ENCODE data around the gene FAM209B. TPM values are rescaled to one million over a fixed set of nuclear protein-coding genes. Genes with fewer than 3 reads are reported as not detected.
"Not testable (repeated sequence)": the region's sequence is repeated elsewhere in the genome, so short reads cannot be mapped to it uniquely, and the experiment has no call there.

Gene FAM209B
- total RNA-seq, 2 donors from 2014 or later = not detected

GRCh38 chr20:56518126-56518525 lies 14.9 kb upstream of the FAM209B start:
- TF ChIP-seq, protein P1, sequence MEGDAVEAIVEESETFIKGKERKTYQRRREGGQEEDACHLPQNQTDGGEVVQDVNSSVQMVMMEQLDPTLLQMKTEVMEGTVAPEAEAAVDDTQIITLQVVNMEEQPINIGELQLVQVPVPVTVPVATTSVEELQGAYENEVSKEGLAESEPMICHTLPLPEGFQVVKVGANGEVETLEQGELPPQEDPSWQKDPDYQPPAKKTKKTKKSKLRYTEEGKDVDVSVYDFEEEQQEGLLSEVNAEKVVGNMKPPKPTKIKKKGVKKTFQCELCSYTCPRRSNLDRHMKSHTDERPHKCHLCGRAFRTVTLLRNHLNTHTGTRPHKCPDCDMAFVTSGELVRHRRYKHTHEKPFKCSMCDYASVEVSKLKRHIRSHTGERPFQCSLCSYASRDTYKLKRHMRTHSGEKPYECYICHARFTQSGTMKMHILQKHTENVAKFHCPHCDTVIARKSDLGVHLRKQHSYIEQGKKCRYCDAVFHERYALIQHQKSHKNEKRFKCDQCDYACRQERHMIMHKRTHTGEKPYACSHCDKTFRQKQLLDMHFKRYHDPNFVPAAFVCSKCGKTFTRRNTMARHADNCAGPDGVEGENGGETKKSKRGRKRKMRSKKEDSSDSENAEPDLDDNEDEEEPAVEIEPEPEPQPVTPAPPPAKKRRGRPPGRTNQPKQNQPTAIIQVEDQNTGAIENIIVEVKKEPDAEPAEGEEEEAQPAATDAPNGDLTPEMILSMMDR (IDR thresholded peaks at IDR 0.05) = no peak
- TF ChIP-seq POLR2A (IDR thresholded peaks at IDR 0.05) = no peak
- DNase-seq (no peak), ATAC-seq (no peak)
- intact Hi-C loops (cut with DNase I) = no loop called here
- WGBS, 2 donors = 96% methylated on average over 14 of the region's 14 CpGs
- Histone ChIP-seq H3K36me3 (replicated peaks in 1 of 2; ENCODE audit: insufficient read depth in 1 of 2, low read depth in 2 of 2) (peaks cover 21% of the 10 kb centered on the region in 2 donors), H3K9me3 (peaks cover 0 to 24% (median 0%) of the 10 kb centered on the region in 3 donors), H3K4me1 (no peaks in the 10 kb centered on the region), H3K27me3 (no peaks in the 10 kb centered on the region), H3K27ac (no peak overlapping the region), H3K4me3 (no peak overlapping the region)

DNA sequence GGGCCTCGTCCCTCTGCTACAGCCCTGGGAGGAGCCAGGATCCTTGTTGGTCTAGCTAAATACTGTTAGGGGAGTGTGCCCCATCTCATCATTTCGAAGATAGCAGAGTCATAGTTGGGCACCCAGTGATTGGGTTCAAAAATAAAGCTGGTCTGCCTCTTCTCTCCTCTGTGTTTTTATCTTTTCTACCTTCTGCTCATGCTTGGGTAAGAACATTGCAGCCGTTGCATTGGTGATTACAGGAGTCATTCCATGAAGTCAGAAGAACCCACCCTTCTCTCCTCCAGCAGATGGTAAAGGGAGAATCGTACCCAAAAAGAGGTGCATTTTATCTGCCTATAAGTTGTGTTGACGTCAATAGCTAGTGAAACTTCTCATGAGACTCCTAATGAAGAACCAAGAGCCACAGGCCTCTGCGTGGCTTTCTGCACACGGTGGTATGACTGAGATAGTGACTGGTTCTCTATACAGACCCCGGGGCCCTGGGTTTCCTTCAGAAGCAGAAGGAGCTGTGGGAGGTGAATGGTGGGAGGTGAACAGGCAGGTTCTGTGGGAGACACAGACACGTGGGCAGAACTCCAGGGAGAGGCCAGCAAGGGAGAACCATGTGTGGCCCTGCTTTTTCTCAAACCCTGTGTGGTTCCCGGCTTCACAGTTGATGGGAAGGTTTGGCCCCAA lies 14.2 kb upstream of the FAM209B start:
- intact Hi-C loops (cut with DNase I) = no loop called here
- WGBS, 2 donors = 94 to 99% methylated on average over 7 to 10 of the region's 10 CpGs

GRCh38 chr20:56519551-56519950 lies 13.5 kb upstream of the FAM209B start:
- no peak overlapping the region for H3K27ac ChIP-seq
- DNase-seq = no peak
- H3K9me3 ChIP-seq = peaks cover 0 to 24% (median 0%) of the 10 kb centered on the region in 3 donors
- no peak for TF ChIP-seq POLR2A (IDR thresholded peaks at IDR 0.05)
- TF ChIP-seq, protein P1 (IDR thresholded peaks at IDR 0.05) = no peak
- intact Hi-C loops (cut with DNase I) = no loop called here
- H3K4me1 ChIP-seq = no peaks in the 10 kb centered on the region
- WGBS, 2 donors = 98% methylated on average over 10 of the region's 10 CpGs
- peaks cover 17 to 19% of the 10 kb centered on the region in 2 donors for H3K36me3 ChIP-seq (replicated peaks in 1 of 2; ENCODE audit: insufficient read depth in 1 of 2, low read depth in 2 of 2)
- no peaks in the 10 kb centered on the region for H3K27me3 ChIP-seq
- no peak overlapping the region for H3K4me3 ChIP-seq
- no peak for ATAC-seq

More for the DNA sequence above, 14.2 kb upstream of the FAM209B start:
- no peak overlapping the region for H3K27ac ChIP-seq
- TF ChIP-seq, protein P1 (IDR thresholded peaks at IDR 0.05) = no peak
- no peak for TF ChIP-seq POLR2A (IDR thresholded peaks at IDR 0.05)
- H3K36me3 ChIP-seq (replicated peaks in 1 of 2; ENCODE audit: insufficient read depth in 1 of 2, low read depth in 2 of 2) = peaks cover 18 to 20% of the 10 kb centered on the region in 2 donors
- DNase-seq (no peak), ATAC-seq (no peak)
- H3K4me1 ChIP-seq = no peaks in the 10 kb centered on the region
- peaks cover 0 to 24% (median 0%) of the 10 kb centered on the region in 3 donors for H3K9me3 ChIP-seq
- no peak overlapping the region for H3K4me3 ChIP-seq
- no peaks in the 10 kb centered on the region for H3K27me3 ChIP-seq

DNA sequence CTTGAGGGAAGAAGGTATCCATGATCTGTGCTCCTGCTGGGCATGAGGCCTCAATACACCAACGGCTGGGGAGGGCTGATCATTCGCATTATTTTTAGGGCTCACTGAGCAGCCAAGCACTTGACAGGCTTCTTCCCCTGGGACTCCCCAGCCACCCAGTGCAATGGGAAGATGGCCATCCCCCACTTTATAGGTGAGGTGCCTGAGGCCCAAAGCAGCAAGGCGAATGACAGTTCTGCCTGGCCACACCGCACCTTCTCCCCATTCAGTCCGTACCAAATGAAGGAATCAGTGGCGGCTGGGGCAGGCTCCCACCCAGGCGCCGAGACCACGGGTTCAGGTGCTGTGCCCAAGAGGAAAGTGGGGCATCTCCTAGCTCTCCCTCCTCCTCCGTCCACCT lies 12.9 kb upstream of the FAM209B start:
- DNase-seq = no peak
- Histone ChIP-seq H3K9me3 (peaks cover 0 to 24% (median 0%) of the 10 kb centered on the region in 3 donors), H3K4me3 (no peak overlapping the region), H3K4me1 (no peaks in the 10 kb centered on the region), H3K36me3 (replicated peaks in 1 of 2; ENCODE audit: insufficient read depth in 1 of 2, low read depth in 2 of 2) (peaks cover 17 to 19% of the 10 kb centered on the region in 2 donors), H3K27me3 (no peaks in the 10 kb centered on the region), H3K27ac (no peak overlapping the region)
- 97 to 100% methylated on average over 7 to 10 of the region's 10 CpGs for WGBS, 2 donors
- TF ChIP-seq, protein P1 (IDR thresholded peaks at IDR 0.05) = no peak
- TF ChIP-seq POLR2A (IDR thresholded peaks at IDR 0.05) = no peak
- intact Hi-C loops (cut with DNase I) = no loop called here
- no peak for ATAC-seq

DNA sequence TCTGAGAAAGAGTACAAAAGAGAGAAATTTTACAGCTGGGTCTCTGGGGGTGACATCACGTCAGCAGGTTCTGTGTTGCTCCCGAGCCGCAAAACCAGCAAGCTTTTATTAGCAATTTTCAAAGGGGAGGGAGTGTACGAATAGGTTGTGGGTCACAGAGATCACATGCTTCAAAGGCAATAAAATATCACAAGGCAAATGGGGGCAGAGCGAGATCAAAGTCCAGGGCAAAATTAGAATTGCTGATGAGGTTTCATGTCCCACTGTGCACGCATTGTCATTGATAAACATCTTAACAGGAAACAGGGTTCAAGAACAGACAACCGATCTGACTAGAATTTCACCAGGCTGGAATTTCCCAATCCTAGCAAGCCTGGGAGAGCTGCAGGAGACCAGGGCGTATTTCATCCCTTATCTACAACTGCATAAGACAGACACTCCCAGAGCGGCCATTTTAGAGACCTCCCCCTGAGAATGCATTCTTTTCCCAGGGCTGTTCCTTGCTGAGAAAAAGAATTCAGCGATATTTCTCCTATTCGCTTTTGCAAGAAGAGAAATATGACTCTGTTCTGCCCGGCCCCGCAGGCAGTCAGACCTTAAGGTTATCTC lies 12.2 kb upstream of the FAM209B start:
- intact Hi-C loops (cut with DNase I); H3K4me3 ChIP-seq; ATAC-seq; H3K27ac ChIP-seq; H3K4me1 ChIP-seq; DNase-seq; H3K27me3 ChIP-seq: not testable (repeated sequence)
- 96 to 98% methylated on average over 13 of the region's 13 CpGs for WGBS, 2 donors
- H3K36me3 ChIP-seq (replicated peaks in 1 of 2; ENCODE audit: insufficient read depth in 1 of 2, low read depth in 2 of 2) = peaks cover 17% of the 10 kb centered on the region in 2 donors
- H3K9me3 ChIP-seq = peaks cover 0 to 24% (median 0%) of the 10 kb centered on the region in 3 donors

Measured in body of pancreas (tissue), 4 donors.